Fibroblast of skin of left quadriceps (primary cell): Measurements from ENCODE around the gene FAM98A.

Source experiments
- DNase-seq, 2 experiments: peaks; one replicate each; pipeline ENCODE4 v3.0.0-alpha.2; 2013; ENCODE audit warnings: low read depth in 2 of 2

Gene FAM98A

DNA sequence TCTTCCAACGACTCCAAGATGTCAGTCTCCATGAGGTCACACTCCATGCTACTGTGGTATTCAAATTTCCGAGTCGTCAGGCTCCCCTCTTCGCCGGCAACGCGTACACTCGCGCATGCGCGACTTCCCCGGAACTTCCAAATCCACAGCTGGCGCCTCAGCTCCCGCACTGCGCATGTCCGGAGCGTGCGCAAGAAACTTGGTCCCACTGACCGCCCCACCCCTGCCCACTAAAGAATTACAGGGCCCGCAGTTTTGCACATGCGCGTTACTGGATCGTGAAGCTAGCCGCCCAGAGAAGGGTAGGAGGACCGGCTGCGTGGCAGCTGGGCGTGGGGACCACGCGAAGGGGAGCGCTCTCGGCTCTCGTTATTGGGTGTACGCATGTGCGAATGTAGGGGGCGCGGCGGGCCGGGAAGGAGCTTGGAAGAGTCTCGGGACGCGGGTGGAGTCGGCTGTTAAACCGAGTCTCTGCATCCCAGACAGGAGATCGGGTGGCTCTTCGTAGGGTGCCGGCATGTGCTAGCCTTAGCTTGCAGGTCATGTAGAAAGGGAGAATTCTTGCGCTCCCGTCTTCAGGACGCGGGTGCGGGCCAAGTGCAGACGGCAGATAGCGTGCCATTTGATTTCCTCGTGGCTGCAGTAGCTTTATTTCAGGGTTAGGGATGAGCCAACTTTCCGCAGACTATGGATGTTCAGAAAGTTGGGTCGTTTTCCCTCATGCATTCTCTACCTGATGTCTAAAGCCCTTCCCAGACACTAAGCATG, at the start of gene FAM98A:
Gene FAM98A, minus strand, starts transcription at position 125 of the 768 bp plus-strand sequence. Its CDS starts 78 bp downstream, at position 47.
- peak; percentile 99 for DNase-seq

DNA sequence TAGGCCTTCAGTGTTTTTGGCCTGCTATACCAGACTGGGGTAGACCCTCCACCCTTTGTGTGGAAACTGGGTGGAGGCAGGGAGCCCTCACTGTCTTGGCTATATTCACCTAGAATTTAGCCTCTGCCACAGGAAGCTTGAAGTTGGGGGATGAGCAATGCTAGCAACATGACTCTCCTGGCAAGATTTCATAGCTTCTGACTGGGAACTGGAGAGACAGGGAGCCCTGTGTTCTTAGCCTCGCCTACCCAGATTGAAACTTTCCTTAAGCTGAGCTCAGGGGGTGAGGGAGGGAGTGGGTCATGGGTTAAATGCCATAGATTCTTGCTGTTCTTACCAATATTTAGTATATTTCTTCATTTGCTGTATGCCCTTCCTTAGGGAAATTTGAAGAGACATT, 46.8 kb upstream of the FAM98A start:
- no peak for DNase-seq

DNA sequence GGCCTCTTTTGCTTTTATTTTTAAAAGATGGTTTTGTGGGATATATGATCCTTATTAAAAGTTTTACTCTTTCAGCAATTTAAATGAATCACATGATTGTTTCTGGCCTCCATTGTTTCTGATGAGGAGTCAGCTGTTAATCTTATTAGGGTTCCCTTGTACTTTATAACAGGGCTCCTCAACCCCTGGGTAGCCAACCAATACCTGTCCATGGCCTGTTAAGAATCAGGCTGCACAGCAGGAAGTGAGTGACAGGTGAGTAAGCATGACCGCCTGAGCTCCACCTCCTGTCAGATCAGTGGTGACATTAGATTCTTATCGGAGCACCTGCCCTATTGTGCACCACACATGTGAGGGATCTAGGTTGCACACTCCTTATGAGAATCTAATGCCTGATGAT, 45.1 kb upstream of the FAM98A start:
- DNase-seq: no peak

DNA sequence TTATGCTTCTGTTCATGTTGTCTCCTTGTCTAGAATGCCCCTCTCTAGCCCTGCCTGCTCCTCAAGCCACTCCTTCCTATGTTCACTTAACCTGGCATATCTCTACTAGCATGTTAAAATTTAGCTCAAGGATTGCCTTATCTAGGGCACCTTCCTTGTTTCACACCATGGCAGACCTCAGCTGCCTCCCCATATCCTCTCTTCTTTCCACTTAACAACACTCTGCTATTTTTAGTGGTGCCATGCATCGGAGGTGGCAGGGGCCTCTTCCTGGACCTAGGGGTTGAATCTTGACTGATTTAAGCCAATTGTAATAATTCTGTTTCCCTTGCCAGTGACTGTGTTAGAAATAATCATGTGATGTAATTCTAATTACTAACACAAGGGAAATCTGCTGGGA, 36.9 kb upstream of the FAM98A start:
- DNase-seq: no peak

DNA sequence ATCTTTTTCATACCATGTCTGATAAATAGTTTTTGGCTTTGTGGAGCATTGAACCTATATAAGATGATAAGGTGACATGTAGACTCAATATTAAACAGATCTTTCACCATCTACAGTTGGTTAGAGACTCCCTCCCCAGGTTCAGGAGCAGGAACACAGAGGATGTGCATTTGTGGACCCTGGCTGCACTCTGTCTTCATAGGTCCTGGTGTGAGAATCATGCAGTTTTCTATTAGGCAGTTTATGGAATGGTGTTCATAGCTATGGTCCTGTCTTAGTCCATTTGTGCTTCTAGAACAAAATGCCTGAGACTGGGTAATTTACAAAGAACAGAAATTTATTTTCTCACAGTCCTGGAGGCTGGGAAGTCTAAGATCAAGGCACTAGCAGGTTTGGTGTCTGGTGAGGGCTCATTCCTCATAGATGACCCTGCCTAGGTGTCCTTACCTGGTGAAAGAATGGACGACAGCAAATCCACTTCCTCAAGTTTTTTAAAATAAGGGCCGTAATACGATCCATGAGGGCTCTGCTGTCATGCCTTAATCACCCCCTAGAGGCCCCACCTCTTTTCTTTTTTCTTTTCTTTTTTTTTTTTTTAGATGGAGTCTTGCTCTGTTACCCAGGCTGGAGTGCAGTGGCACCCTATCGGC, 35.3 kb upstream of the FAM98A start:
- no peak for DNase-seq

DNA sequence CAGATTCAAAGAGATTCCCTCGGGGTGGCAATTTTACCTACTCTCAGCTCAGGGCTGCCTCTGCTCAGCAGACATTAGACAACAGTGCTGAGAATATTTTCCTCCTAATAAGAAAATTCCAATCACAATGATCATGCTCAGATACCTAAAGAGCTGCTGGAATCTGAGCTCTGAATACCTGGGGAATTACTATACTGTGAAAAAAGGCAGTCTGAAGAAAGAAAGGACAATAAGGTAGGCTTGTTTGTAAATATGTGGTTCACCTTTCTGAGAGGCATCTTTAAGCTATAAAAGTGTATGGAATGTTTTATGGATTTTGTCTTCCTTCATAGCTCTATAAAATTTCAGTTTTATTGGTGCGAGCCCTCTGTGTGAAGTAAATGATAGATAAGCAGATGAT, 34.2 kb upstream of the FAM98A start:
- no peak for DNase-seq

DNA sequence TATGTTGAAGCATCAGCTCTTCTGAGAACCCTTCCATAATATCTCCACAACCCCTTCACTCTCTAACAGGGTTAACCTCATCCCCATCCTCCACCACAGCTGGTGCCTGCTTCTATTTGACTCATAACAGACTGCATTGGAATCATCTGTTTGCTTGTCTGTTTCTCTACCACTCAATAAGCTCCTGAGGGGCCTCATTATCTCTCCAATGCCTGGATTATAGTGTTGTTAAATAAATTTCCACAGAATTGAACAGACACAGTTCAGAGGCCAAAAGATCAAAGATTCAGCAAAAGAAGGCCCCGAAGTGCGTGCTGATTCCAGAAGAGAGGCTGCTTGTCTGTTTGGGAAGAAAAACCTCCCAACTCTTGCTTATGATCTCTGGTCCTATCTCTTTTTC, 33.7 kb upstream of the FAM98A start:
- no peak for DNase-seq

DNA sequence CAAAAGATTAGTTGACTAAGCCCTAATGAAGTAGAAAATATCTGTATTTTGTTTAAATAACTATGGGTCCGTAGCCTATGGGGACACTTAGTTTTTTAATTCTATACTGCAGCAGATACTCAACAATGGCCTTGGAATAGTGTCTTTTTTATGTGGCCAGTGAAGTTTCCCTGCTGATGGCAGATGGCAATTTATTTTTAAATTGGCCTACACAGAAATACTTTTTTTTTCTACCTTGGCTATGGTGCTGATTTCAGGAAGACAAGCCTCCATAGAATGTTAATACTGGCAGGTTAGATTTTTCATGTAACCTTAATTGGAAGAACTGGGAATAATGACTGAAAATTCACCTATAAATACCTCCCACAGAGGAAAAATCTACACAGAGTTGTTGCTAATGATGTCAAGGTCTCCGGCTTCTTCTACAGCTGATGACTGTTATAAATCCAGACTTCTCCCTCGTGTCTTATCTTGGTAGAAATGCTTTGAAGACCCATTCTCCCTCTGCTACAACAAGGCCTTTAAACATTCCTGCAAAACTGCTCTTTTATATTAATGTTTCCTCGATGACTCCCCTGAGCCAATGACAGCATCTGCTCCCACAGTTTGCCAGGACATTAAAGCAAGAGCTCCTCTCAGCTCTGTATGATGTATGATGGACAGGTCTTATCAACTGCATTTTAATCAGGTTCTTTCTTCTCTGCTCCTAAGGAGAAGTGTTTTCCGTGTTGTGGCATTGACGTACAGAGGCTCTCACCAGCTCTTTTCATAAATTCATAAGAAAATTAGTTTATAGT, 29.1 kb upstream of the FAM98A start:
- no peak for DNase-seq

DNA sequence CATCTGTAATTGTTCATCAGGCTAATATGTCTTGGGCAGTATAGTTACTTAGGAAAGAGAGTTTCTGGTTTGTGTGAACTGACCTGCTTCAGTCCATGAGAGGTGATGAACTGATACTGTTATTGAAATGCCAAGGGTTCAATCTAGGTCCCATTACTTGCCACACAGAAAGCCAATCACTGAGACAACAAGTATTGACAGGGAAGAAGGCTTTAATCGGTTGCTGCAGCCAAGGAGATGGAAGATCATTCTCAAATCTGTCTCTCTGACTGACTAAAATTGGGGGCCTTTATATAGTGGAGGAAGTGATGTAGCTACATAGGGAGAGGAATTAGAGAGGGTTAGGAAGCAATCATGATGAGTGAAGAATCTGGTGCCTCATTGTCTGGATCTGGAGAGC, 19.9 kb upstream of the FAM98A start:
- DNase-seq: no peak

DNA sequence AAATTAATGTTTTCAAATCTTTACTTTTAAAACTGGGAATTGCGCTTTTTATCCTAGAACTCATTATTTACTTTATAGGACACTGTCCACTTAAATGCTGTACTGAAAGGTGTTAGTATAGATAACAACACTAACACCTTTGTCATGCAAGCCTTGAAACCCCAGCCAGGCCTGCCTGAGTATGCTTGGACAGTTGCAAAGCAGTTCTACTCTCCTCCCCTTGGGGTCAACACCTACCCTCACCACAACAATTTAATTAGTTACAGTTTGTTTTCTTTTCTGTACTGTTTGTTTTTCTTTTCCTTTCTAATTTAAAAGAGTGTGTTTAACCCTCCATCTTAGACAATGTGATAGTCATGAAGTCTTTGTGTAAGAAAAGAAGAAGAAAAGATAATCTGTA, 18.9 kb upstream of the FAM98A start:
- DNase-seq: no peak

DNA sequence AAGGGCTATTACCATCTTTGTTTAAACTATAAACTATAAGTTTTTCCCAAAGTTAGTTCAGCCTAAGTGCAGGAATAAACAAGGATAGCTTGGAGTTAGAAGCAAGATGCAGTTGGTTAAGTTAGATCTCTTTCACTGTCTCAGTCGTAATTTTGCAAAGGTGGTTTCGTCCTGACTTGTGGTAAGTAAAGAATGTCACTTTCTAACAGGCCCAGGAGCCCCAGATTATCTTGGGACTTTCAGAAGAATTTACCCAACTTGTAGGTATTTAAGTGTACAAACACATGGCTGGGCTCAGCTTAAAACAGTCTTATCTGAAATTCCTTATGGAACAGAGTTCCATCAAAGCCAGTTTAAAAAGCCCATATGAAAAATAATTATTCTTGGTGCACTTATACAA, 18.3 kb upstream of the FAM98A start:
- no peak for DNase-seq

DNA sequence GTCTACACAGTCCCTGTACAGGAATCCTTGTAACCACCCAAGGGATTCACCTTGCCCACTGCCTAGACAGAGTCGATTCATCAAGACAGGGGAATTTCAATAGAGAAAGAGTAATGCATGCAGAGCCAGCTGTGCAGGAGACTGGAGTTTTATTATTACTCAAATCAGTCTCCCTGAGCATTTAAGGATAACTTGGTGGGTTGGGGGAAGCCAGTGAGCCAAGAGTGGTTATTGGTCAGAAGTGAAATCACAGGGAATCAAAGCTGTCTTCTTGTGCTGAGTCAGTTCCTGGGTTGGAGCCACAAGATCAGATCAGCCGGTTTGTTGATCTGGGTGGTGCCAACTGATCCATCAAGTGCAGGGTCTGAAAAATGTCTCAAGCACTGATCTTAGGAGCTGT, 17.8 kb upstream of the FAM98A start:
- no peak for DNase-seq

DNA sequence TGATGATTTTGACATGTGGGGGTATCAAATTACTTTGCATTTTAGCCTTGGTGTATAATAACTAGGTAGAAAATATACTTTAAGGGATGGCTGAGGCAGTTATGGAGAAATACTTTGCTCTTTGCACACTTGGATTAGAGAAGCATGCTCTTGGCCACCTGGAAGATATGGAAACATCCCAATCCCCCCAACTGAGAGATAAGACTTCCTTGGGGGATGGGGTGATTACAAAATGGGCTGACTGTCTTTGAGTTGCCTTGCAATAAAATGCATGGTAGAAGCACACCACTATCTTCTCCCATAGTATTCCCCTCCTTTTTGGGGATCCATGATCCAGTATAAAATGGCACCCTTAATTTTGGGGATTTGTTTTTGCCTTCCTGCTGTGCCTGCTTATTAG, 15.1 kb upstream of the FAM98A start:
- no peak for DNase-seq

DNA sequence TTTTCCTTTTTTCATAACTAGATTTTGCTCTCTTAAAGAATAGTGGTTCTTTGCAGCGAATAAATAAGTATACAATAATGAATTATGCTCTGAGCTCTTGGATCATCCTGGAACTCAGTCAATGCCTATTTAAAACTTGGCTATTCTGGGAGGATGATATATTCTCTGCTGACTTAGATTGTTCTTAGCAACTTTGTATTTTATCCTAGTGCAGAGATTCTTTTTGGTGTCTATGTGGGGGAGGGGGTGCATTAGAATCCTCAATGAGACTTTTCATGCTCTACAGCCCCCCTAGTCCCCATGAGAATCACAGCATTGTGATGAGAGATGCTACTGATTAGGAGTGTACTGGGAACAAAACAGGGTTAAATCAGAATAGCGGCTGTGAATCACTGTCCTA, 8.8 kb upstream of the FAM98A start:
- no peak for DNase-seq

DNA sequence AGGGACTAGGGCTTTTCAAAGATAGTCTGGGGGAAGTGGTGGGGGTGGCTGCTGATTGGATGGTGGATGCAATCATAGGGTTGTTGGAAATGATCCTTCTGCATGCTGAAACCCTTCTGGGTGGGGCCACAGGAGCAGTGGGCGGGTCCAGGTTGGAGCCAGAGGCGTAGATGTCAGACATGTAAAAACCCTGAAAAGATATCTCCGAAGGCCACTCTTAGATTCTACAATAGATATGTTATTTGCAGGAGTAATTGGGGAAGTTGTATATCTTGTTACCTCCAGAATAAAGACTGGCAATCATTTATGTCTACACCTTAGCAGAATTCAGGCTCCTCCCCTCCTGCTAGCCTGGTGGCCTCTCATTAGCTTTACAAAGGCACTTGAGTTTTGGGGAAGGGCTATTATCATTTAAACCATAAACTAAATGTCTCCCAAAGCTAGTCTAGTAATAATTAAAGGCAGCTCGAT, 8.2 kb upstream of the FAM98A start:
- no peak for DNase-seq

DNA sequence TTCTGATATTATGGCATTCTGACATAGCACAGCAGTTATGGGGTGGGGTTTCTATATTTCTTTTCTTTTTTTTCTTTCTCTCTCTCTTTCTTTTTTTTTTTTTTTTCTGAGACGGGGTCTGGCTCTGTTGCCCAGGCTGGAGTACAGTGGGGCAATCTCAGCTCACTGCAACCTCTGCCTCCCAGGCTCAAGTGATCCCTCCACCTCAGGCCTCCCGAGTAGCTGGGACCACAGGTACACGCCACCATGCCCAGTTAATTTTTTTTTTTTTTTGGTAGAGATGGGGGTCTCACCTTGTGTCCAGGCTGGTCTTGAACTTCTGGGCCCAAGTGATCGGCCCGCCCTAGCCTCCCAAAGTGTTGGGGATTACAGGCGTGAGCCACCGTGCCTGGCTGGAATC, 7.5 kb upstream of the FAM98A start:
- no peak for DNase-seq

DNA sequence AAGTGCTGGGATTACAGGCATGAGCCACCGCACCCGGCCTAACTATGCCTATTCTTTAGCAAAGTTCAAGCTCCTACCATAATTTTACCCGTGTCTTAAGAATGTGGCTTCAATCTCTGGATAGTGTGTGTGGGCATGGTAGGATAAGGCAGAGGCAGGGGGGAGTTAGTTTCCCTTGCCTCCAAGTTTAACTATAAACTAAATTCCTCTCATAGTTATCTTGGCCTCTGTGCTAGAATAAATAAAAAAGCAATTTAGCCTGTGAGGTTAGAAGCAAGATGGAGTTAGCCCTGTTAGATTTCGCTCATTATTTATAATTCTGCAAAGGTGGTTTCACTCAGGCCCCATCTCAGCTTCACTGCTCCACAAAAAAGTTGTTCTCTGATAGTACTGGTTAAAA, 7.0 kb upstream of the FAM98A start:
- DNase-seq: no peak

DNA sequence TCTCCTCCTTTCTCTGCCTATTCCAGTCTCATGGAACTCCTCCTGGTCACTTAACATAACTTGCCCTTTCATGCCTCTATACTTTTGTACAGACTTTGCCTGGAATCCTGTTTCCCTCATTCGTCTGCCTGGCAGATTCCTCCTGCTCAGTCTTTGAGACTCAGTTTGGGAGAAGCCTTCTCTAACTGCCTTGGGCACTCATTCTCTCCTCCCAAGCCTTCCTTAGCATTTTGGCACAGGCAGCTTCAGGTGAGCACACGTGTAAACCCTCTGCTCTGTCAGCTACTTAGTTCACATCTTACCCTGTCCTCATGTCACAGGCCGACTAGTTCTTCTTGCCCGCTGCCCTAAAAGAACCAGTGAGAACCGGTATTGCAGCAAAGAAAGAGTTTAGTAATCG, 6.0 kb upstream of the FAM98A start:
- DNase-seq: no peak

DNA sequence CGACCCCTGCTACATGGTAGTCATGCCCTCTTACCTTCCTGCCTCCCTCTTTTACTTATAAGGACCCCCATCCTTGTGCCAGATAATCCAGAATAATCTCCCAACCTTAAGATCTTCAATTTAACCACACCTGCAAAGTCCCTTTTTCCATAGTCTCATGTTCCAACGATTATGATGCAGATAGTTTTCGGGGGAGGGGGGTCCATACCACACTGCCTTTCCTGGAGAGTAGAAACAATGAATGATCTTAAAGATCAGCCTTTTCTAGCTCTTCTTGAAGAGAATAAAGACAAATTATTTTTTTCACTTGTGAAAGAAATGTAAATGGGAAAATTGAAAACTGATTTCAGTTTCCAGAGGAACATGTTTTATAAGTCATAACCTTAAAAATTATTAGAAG, 4.3 kb upstream of the FAM98A start:
- no peak for DNase-seq

DNA sequence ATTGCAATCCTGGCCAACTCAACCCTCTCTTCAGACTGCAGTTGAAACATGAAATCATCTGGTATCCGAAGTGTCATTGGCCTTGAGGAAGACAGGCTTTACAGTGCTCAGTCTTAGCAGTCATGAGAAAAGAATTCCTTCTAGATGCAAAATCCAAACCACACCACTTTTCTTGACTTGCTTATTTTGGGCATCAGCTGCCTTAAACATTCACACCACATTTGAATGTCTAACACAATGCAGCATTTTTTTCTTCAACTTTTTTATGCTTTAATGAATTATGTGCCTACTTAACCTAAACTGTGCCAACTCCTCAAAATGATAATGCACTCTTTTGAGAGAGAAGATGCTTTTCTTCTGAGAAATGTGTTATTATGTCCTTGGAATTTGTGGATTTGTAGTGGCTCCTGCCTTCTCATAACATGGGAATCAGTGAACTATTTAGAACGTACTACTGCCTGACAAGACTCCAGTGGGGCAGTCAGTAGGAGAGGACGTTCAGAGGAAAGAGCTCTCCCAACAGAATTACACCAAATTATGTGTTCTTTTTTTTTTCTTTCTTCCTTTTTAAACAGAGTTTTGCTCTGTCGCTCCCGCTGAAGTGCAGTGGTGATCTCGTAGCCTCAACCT, 3.2 kb upstream of the FAM98A start:
- DNase-seq: no peak

DNA sequence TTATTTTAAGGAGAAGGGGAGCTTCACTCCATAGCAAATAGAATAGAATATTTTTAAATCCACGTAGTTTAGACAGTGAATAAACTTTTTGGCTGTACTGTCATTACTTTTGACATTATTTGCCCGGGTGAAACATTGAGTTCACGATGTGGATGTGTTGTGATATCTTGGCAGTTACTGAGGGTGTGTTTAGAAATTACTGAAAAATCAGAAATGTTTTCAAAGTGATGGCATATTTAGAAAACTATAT, 769 bp upstream of the FAM98A start:
- no peak for DNase-seq

DNA sequence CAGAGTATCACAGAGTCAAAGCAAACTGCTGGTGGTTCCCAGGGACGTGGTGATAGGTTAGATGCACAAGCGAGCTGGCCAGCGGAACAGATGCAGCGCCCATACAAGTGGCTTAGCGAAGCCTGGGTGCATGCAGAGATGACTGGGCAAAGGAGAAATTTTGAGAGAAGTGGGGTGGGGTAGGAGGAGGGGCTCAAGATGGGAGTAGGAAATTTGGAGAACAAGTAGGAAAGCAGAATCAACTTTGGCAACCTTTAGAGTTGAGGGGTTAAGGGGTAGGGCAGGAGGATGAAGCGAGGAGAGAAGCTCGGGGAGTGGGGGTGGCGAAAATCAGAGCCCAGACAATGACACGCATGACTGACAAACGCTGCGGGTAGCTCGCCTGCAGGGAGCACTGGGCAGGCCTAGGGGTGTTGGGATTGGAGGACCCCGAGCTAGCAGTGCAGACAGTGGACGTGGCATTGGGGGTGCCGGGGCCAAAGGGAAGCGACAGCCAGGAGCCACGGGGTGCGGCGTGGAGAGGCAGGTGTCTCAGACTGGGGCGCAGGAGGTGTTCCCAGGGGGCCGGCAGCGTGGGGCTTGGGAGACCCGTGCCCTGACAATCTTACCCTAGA, 431 bp downstream of the FAM98A start:
- DNase-seq: no peak
